ENCODE results near the gene HDAC9. TPM values are rescaled to one million over a fixed set of nuclear protein-coding genes. Genes with fewer than 3 reads are reported as not detected.

HDAC9 gene
- total and polyA plus RNA-seq, 8 donors, result 1.3 to 12.3 (median 3.5) TPM

DNA sequence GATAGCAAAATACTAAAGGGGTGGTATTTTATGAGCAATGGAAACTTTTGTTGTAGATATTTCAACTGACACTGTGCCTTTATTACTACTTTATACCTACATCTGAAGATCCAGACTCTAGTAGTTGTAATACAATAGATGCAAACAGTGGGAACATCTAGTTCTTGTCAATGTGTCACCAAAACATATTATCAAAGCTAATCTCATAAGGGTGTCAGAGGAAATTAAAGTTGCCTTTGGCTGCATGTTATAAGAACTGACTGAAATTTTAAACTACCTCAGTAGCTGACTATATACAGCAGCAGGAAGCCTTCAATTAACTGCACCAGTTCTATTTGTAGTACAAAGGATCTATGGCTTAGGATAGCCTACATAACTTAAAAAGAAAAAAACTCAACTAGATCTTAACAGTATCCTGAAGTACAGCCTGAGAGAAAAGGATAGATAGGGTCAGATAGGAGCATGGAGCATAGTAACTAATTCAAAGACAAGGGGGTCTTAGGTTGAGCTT lies 30.9 kb downstream of the HDAC9 start:
- ATAC-seq, result no peak
- no peaks in the 10 kb centered on the region for H3K4me1 ChIP-seq
- intact Hi-C loops (cut with DNase I), result no loop called here

DNA sequence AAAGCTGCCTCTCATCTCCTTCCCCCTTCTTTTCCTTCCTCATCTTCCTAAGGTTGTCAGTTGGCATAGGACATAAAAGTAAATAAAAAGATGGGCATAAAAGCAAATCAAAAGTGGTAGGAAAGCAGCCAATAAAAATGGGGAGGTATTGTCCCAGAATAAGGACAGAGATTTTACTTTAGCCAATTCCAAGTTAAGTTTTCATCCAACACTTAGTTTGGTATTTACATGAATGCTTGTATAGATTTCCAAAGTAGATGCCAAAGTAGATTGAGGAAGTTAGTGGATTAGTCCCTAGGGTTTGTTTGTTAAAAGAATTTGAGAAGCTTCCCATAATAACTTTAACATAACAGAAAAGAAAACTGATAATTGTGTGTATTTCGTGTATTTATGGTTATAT lies 33.7 kb downstream of the HDAC9 start:
- WGBS, 2 donors, result 41 to 50% methylated on average over 1 of the region's 1 CpG

More for the DNA sequence above, 30.9 kb downstream of the HDAC9 start:
- TF ChIP-seq, protein P1, sequence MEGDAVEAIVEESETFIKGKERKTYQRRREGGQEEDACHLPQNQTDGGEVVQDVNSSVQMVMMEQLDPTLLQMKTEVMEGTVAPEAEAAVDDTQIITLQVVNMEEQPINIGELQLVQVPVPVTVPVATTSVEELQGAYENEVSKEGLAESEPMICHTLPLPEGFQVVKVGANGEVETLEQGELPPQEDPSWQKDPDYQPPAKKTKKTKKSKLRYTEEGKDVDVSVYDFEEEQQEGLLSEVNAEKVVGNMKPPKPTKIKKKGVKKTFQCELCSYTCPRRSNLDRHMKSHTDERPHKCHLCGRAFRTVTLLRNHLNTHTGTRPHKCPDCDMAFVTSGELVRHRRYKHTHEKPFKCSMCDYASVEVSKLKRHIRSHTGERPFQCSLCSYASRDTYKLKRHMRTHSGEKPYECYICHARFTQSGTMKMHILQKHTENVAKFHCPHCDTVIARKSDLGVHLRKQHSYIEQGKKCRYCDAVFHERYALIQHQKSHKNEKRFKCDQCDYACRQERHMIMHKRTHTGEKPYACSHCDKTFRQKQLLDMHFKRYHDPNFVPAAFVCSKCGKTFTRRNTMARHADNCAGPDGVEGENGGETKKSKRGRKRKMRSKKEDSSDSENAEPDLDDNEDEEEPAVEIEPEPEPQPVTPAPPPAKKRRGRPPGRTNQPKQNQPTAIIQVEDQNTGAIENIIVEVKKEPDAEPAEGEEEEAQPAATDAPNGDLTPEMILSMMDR (IDR thresholded peaks at IDR 0.05), result no peak
- no peaks in the 10 kb centered on the region for H3K9me3 ChIP-seq
- no peak overlapping the region for H3K4me3 ChIP-seq
- H3K36me3 ChIP-seq, result no peaks in the 10 kb centered on the region
- H3K27me3 ChIP-seq, result no peaks in the 10 kb centered on the region
- no peak for FAIRE-seq
- DNase-seq, result no peak
- no peak overlapping the region for H3K27ac ChIP-seq

DNA sequence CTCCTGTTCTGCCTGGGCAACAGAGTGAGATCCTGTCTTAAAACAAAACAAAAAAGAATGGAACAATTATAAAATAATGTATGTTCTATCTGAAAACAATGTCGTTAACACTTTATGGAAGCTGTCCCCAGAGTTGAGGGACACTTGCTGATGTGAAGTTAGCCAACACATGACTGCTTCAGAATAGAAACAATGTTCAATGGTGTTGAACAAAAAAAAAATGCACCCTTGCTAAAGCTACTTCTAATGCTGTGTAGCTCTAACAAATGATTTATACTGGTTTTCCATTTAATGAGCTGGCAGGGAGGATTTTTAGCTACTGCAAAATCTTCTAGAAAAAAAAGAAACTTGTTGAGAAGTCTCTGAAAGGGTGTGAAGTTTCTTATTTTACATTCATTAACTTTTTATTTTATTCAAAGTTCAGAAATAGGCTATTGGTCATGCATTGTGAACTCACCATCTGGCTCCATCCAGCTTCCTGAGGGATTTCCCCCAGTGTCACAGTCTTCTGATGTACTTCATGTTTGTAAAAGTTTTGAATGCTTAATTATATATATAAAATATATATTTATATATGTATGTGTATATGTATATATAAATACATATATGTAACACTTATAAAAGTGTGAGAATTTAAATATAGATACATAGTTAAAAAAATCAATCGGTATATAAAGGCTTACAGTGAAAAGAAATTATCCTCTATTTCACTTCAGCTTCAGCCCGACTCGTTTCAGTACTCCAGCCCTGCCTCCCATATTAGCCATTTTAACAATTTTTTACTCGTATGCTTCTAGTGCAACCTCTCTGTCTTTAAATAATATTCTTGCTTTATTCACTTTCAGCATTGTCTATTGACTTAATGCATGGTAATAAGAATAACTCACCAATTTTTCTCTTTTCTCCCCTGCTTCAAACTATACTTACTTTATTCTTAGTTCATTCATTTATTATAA lies 35.0 kb downstream of the HDAC9 start:
- TF ChIP-seq, protein P1 (IDR thresholded peaks at IDR 0.05), result no peak
- Histone ChIP-seq H3K36me3 (no peaks in the 10 kb centered on the region), H3K27me3 (no peaks in the 10 kb centered on the region), H3K4me1 (no peaks in the 10 kb centered on the region), H3K4me3 (no peak overlapping the region), H3K27ac (no peak overlapping the region), H3K9me3 (no peaks in the 10 kb centered on the region)
- DNase-seq (no peak), FAIRE-seq (peak; percentile 43), ATAC-seq (no peak)
- intact Hi-C loops (cut with DNase I), result no loop called here
- 71 to 73% methylated on average over 5 of the region's 5 CpGs for WGBS, 2 donors

More for the DNA sequence above, 33.7 kb downstream of the HDAC9 start:
- H3K4me3 ChIP-seq, result no peak overlapping the region
- FAIRE-seq, result no peak
- intact Hi-C loops (cut with DNase I), result no loop called here
- H3K4me1 ChIP-seq, result no peaks in the 10 kb centered on the region
- no peaks in the 10 kb centered on the region for H3K27me3 ChIP-seq
- H3K27ac ChIP-seq, result no peak overlapping the region
- no peaks in the 10 kb centered on the region for H3K9me3 ChIP-seq
- H3K36me3 ChIP-seq, result no peaks in the 10 kb centered on the region
- TF ChIP-seq, protein P1 (IDR thresholded peaks at IDR 0.05), result no peak
- no peak for DNase-seq
- no peak for ATAC-seq

DNA sequence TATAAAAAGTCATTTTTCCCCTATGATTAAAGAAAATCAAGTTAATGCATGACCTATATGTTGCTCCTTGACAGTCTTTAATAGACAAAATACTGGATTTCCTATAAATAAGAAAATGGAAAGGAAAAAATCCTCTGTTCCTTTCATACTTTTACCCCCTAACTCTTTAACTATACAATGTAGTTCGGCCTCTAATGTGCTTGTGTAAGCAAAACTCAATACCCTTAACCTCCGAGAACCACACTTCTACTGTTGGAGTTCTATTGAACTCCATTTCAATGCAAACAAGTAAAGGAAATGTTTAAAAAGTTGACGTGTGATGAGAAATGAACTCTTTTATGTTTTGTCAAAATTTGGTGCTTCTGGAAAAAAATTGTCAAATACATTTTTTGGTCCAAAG lies 36.0 kb downstream of the HDAC9 start:
- no peak for DNase-seq
- no peak for ATAC-seq

More for the DNA sequence above, 36.0 kb downstream of the HDAC9 start:
- TF ChIP-seq, protein P1 (IDR thresholded peaks at IDR 0.05), result no peak
- H3K27ac ChIP-seq, result no peak overlapping the region
- H3K4me1 ChIP-seq, result no peaks in the 10 kb centered on the region
- 57 to 60% methylated on average over 3 of the region's 3 CpGs for WGBS, 2 donors
- no peaks in the 10 kb centered on the region for H3K27me3 ChIP-seq
- H3K9me3 ChIP-seq, result no peaks in the 10 kb centered on the region
- H3K4me3 ChIP-seq, result no peak overlapping the region
- intact Hi-C loops (cut with DNase I), result no loop called here
- no peaks in the 10 kb centered on the region for H3K36me3 ChIP-seq
- no peak for FAIRE-seq

Measured in pancreas (tissue), 10 donors.